GM12874 (cell line): Measurements from ENCODE around the gene RBM19.

Experiments
- CTCF ChIP-seq: IDR thresholded peaks from 2 replicates; pipeline ENCODE4 v1.5.1; 2011; ENCODE audit warnings: low read depth, mild to moderate bottlenecking, control low read depth, low read length, moderate library complexity; ENCODE audit not compliant: insufficient read depth

Gene RBM19

GRCh38 chr12:113971392-113971791, 5.3 kb upstream of the RBM19 start:
- no peak for TF ChIP-seq CTCF

GRCh38 chr12:113970211-113970610, 4.1 kb upstream of the RBM19 start:
- no peak for TF ChIP-seq CTCF

- no peak for TF ChIP-seq CTCF
These were observed 1.2 kb upstream of the RBM19 start for GRCh38 chr12:113967368-113967767.

- no peak for TF ChIP-seq CTCF
These were observed 3.4 kb downstream of the RBM19 start for GRCh38 chr12:113962733-113963132.

GRCh38 chr12:113961921-113962710, 4.0 kb downstream of the RBM19 start:
- no peak for TF ChIP-seq CTCF

GRCh38 chr12:113960030-113960429, 6.1 kb downstream of the RBM19 start:
- no peak for TF ChIP-seq CTCF

GRCh38 chr12:113959096-113959495, 7.0 kb downstream of the RBM19 start:
- no peak for TF ChIP-seq CTCF

GRCh38 chr12:113958108-113958507, 8.0 kb downstream of the RBM19 start:
- TF ChIP-seq CTCF: no peak
